HG02642 (cell line): ENCODE results near the gene SPRY4.

Experiments
- ATAC-seq: cut with Tn5 transposase; IDR thresholded peaks from one replicate; pipeline ENCODE4 v1.9.1; 2021; ENCODE audit warnings: mild to moderate bottlenecking; ENCODE audit not compliant: unreplicated experiment, poor library complexity

Gene SPRY4

GRCh38 chr5:142317173-142317572 is 7.6 kb downstream of the SPRY4 start:
- no peak for ATAC-seq

GRCh38 chr5:142316681-142317080 is 8.1 kb downstream of the SPRY4 start:
- ATAC-seq: no peak

- ATAC-seq: no peak
Observed at GRCh38 chr5:142316051-142316450, 8.8 kb downstream of the SPRY4 start.

DNA sequence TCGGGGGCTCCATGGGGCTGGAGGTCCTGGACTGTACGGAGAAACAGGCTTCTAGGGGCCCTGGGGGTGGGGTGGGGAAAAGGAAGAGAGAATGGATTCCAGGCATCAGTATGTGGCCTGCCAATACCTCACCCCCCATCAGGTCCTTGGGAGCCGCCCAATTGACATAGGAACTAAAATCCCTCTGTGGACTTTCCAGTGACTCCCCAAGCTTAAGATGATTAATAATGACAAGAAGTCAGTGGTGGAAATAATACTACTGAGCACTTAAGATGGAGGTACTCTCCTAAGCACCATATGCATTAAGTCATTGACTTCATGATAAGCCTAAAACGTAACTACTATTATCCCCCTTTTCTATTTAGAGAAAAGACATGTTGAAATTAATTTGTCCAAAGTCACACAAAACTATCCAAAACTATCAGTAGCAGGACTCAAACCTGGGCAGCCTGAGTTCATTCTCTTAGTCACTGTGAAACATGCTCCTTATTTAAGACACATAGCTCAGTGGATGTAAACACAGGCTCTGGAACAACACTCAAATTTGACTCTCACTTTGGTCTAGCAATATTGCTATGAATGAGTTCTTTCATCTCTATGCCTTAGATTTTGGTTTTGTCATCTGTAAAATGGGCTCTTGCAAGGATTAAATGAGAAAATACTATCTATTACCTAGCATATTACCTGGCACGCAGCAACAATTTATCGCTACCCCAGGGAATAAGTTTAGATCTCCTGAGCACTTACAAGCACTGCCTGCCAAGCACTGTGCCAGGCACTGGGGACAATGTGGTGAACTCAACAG is 9.5 kb downstream of the SPRY4 start:
- ATAC-seq: no peak

DNA sequence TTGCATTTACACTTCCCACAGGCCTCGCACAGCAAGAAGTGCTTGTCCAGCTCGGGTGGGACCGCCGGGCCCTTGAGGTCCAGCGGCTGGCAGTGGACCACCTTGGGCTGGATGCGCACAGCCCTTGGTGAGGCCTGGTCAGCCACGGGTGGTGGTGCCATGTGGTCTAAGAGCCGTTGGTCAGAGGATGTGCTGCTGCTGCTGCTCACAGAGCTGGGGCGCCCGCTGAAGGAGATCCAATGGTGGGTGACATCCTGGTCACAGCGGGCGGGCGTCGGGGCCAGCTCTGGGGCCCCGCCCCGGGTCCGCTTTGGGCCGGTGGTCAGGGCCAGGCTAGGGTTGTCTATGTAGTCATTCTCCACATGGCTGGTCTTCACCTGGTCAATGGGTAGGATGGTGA is 10.2 kb downstream of the SPRY4 start:
- ATAC-seq: no peak

GRCh38 chr5:142314109-142314508 is 10.7 kb downstream of the SPRY4 start:
- ATAC-seq: no peak

- ATAC-seq: no peak
Observed at GRCh38 chr5:142313682-142314081, 11.1 kb downstream of the SPRY4 start.

DNA sequence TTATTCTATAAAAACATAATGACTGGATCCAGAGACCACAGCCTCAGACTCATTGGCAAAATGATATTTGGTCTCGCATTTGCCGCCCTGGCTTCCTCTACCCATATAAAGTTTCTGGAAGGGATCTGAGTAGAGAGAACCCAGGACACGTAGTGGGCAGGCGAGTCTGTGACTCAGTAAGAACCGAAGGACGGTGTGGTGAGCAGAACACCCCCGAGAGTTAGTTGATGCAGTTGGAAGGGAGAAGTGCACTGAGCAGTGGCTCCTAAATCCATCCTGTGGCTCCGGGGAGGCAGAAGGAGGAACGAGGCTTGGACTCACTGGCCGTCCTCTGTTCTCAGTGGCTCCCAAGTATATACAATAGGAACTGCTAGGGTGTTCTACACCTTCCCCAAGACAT is 11.5 kb downstream of the SPRY4 start:
- no peak for ATAC-seq

GRCh38 chr5:142312399-142312798 is 12.4 kb downstream of the SPRY4 start:
- no peak for ATAC-seq

GRCh38 chr5:142311725-142312124 is 13.1 kb downstream of the SPRY4 start:
- no peak for ATAC-seq

DNA sequence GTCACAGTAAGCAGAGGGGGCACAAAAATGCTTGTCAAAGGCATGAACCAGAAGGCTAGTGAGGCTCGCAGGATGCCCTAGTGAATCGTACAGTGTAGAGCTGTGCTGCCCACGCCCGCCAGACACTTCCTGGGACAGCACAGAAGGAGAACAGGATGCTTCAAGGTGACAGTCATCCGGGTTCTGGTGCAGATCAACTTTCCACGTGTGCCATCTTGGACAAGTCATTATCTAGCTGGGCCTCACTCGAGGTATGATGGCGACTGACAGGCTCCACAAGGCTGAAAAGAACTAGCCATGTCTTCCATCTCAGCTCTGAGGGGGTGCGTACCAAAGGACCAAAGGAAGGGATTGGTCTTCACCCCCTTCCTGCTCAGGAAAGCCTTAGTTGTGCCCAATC is 14.0 kb downstream of the SPRY4 start:
- no peak for ATAC-seq

DNA sequence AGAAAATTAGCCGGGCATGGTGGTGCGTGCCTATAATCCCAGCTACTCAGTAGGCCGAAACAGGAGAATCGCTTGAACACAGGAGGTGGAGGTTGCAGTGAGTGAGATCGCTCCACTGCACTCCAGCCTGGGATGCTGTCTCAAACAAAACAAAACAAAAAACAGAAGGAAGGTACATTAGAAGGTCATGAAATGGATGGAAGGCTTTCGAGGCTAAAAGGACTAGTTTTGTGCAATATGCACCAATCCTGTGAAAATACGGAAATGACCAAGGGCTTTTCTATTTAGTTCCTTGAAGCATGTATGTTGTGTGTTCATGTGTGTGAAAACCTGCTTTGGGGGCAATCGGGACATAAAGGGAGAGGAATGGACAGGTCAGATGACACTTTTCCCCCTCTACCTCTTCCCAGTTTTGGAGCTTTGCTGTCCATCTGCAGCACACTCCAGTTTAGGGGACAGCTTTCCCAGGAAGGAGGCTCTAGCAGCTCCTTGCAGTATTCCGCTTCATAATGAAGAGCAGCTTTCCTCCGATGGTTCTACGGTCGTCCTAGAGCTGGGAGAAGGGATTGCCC is 15.0 kb downstream of the SPRY4 start:
- no peak for ATAC-seq

DNA sequence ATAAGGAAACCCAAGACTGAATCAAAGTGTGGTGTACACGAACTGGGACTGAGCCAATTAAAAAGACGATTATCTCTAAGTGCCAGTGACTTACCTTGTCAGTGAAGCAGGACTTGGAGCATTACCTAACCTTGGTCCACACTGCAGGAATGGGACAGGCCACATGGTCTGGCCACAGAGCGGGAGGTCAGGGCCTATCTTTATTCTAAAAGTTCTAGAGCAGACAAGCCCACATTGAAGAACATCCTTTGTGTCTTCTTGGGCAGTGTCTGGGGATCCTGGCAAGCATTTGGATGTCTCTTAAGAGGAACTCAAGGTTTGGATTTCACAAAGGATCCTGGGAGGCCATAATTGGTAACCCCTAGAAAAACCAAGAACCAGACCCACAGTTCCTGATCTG is 16.5 kb downstream of the SPRY4 start:
- no peak for ATAC-seq

- ATAC-seq: no peak
Observed at GRCh38 chr5:142307146-142307890, 17.5 kb downstream of the SPRY4 start.

DNA sequence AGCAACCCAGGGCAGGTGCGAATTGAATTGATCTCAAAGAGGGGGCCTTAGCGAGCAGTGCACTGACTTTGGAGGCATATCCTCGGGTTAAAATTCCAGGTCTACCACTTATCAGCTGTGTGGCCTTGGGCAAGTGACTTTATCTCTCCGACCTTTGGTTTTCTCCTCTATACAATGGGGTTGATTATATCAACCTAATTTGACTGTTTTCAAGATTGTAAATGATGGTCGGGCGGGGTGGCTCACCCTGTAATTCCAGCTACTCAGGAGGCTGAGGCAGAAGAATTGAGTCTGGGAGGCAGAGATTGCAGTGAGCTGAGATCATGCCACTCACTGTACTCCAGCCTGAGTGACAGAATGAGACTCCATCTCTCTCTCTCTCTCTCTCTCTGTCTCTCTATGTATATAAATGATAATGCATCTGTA is 18.7 kb downstream of the SPRY4 start:
- ATAC-seq: no peak

GRCh38 chr5:142305211-142305610 is 19.6 kb downstream of the SPRY4 start:
- ATAC-seq: no peak

DNA sequence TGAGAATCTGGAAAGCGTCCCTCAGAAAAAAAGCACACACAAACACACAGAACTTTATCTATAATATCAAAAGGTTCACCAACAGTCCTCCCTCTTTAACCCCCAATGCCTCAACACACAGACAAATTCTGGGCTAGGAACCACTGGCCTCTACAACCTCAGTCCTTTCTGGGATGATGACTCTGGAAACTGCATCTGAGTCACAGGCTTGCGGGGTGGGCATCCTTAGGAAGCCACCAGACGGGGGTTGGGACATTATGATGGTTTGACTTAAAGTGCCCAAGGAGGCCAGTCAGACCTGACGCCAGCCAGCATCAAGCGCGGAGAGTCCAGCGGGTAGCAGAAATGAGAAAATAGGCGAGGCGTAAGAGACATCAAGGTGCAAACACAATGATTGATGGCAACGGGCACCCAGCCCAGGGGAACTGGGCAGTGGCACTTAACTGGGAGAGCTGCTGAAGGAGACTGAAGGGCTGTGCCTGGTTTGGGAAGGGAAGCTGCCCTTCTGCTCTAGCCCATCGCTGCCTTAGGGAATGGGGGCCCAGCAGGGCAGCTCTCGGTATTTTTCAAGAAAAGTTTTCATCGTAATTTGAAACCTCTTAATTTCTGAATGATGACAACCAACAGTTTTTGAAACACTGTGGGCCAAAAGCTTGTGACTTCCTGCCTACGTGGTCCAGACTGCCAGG is 20.7 kb downstream of the SPRY4 start:
- ATAC-seq: no peak

DNA sequence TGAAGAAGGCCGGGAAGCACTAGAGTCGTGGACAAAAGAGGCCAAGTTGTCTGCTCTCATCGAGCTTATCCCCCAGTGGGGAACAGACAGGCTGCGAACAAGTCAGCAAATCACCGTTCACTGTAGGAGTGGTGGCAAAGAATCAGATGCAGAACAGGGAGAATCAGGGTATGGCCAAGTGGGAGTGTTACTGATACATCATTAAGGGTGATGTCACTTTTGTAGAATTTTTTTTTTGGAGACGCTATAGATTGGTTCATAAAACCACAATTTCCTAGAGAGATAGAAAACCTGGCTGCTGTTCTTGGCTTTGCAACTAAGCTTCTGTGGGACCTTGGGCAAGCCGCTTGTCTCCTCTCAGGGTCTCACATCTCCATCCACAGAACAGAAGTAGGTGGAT is 21.3 kb downstream of the SPRY4 start:
- ATAC-seq: no peak

GRCh38 chr5:142301540-142301939 is 23.3 kb downstream of the SPRY4 start:
- ATAC-seq: no peak

DNA sequence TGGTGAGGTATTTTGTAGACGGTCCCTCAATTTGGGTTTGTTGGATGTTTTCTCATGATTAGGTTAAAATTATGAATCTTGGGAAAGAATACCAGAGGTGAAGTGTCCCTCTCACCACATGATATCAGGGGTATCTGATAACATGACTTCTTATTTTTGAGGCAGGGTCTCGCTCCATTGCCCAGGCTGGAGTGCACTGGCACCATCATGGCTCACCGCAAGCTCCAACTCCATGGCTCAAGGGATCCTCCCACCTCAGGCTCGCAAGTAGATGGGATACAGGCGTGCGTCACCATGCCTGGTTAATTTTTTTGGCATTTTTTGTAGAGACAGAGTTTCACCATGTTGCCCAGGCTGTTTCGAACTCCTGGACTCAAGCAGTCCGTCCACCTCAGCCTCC is 24.1 kb downstream of the SPRY4 start:
- no peak for ATAC-seq

- no peak for ATAC-seq
Observed at GRCh38 chr5:142298789-142299188, 26.0 kb downstream of the SPRY4 start.
